B cell (primary cell): ENCODE measurements around the gene CCNG1. TPM values are rescaled to one million over a fixed set of nuclear protein-coding genes. Genes with fewer than 3 reads are reported as not detected.

ENCODE experiments used
- ATAC-seq: fragments of 200-7000 bp; cut with Tn5 transposase; one replicate; pipeline ENCODE4 v1.10.0; 2021; ENCODE audit warnings: low read depth, mild to moderate bottlenecking, moderate number of reproducible peaks, moderate library complexity
- CTCF ChIA-PET: fragments of 350-600 bp; sonication (Branson Sonifier 250); formaldehyde crosslinking; loops from one replicate; lab custom pipeline; 2021; ENCODE audit warnings: antibody characterized with exemption, inconsistent platforms; lab: Charles Lee
- POLR2A ChIA-PET: fragments of 350-600 bp; sonication (Branson Sonifier 250); formaldehyde crosslinking; loops from one replicate; lab custom pipeline; 2021; ENCODE audit warnings: antibody characterized with exemption; lab: Charles Lee
- DNase-seq: peaks from one replicate; pipeline ENCODE4 v3.0.0; 2013
- H2AFZ ChIP-seq: 2 replicates; pipeline ENCODE4 v1.6.1; 2012; ENCODE audit warnings: mild to moderate bottlenecking, low read depth, low read length; ENCODE audit not compliant: insufficient read depth, poor library complexity, severe bottlenecking
- H3K27ac ChIP-seq, 2 donors: 1 replicate in 1 of 2; 2 replicates in 1 of 2; pipeline ENCODE4 v1.5.1; 2012 to 2013; ENCODE audit warnings: low read length in 2 of 2, mild to moderate bottlenecking in 2 of 2, moderate library complexity in 1 of 2
- H3K27me3 ChIP-seq, 4 experiments: fragments of 200-600 bp in 1 of 4; sonication (generic) in 1 of 4; replicated peaks in 1 of 4; 1 replicate in 2 of 4; 2 replicates in 2 of 4; pipeline versions ENCODE4 v1.6.1 to v1.7.0; 2013 to 2016; ENCODE audit warnings: low read length in 3 of 4, mild to moderate bottlenecking in 2 of 4, mixed read lengths in 1 of 4, moderate library complexity in 1 of 4; ENCODE audit not compliant: insufficient read depth in 4 of 4, control insufficient read depth in 3 of 4; ENCODE audit errors: control extremely low read depth in 1 of 4
- H3K36me3 ChIP-seq, 2 experiments: replicated peaks in 1 of 2; 1 replicate in 1 of 2; 2 replicates in 1 of 2; pipeline versions ENCODE4 v1.6.1 to v1.7.1; 2013; ENCODE audit warnings: low read length in 1 of 2; ENCODE audit not compliant: insufficient read depth in 2 of 2, control insufficient read depth in 1 of 2; ENCODE audit errors: control extremely low read depth in 1 of 2, extremely low read depth in 1 of 2
- H3K4me1 ChIP-seq, 2 donors: fragments of 200-600 bp in 1 of 2; sonication (generic) in 1 of 2; 1 replicate in 1 of 2; 2 replicates in 1 of 2; pipeline versions ENCODE4 v1.5.1 to v1.6.1; 2013 to 2017; ENCODE audit warnings: low read length in 2 of 2; ENCODE audit not compliant: control insufficient read depth in 2 of 2, insufficient read depth in 2 of 2
- H3K4me2 ChIP-seq: replicated peaks from 2 replicates; pipeline ENCODE3; 2012; ENCODE audit warnings: mild to moderate bottlenecking, low read depth, low read length; ENCODE audit not compliant: poor library complexity, severe bottlenecking
- H3K4me3 ChIP-seq, 5 experiments: fragments of 200-600 bp in 1 of 5; sonication (generic) in 1 of 5; 1 replicate in 3 of 5; 2 replicates in 2 of 5; pipeline versions ENCODE4 v1.5.1 to v1.7.0; 2011 to 2016; ENCODE audit warnings: low read length in 4 of 5, mild to moderate bottlenecking in 4 of 5, low read depth in 2 of 5, control low read depth in 1 of 5, moderate library complexity in 1 of 5; ENCODE audit not compliant: insufficient read depth in 1 of 5; ENCODE audit errors: control extremely low read depth in 1 of 5, extremely low read depth in 1 of 5
- H3K79me2 ChIP-seq: fragments of 200-600 bp; sonication (generic); one replicate; pipeline ENCODE4 v1.6.0; 2016; ENCODE audit warnings: low read length; ENCODE audit not compliant: control insufficient read depth, insufficient read depth
- H3K9ac ChIP-seq: fragments of 200-600 bp; sonication (generic); 2 replicates; pipeline ENCODE4 v1.6.1; 2017; ENCODE audit warnings: mild to moderate bottlenecking, low read length, moderate library complexity
- H3K9me3 ChIP-seq, 3 donors: one replicate each; pipeline versions ENCODE4 v1.6.1 to v1.7.1; 2013; ENCODE audit warnings: low read length in 2 of 3; ENCODE audit not compliant: control insufficient read depth in 2 of 3, insufficient read depth in 1 of 3; ENCODE audit errors: control extremely low read depth in 1 of 3
- H4K20me1 ChIP-seq: 2 replicates; pipeline ENCODE4 v1.6.0; 2012; ENCODE audit warnings: mild to moderate bottlenecking, low read length; ENCODE audit not compliant: insufficient read depth, control insufficient read depth, poor library complexity, severe bottlenecking
- H3K27ac Mint-ChIP-seq: one replicate; pipeline ENCODE4 v1.8.0; 2021; ENCODE audit warnings: mixed read lengths
- H3K27me3 Mint-ChIP-seq: one replicate; pipeline ENCODE4 v1.8.0; 2021; ENCODE audit warnings: mixed read lengths
- H3K4me1 Mint-ChIP-seq: one replicate; pipeline ENCODE4 v1.8.0; 2021; ENCODE audit warnings: mixed read lengths
- H3K4me3 Mint-ChIP-seq: one replicate; pipeline ENCODE4 v1.8.0; 2021; ENCODE audit warnings: mixed read lengths
- H3K9me3 Mint-ChIP-seq: one replicate; pipeline ENCODE4 v1.8.0; 2022; ENCODE audit warnings: mixed read lengths; ENCODE audit not compliant: insufficient read depth
- CTCF ChIP-seq: fragments of 200-600 bp; IDR thresholded peaks from one replicate; pipeline ENCODE4 v1.8.0; 2022; ENCODE audit warnings: antibody characterized with exemption, mild to moderate bottlenecking
- EZH2 ChIP-seq: IDR thresholded peaks from 2 replicates; pipeline ENCODE4 v1.6.1; 2012; ENCODE audit warnings: borderline replicate concordance, low read depth, mild to moderate bottlenecking, moderate library complexity, low read length; ENCODE audit not compliant: insufficient read depth, poor library complexity, severe bottlenecking
- WGBS: methylation state at CpG from one replicate; pipeline ENCODE4 v1.1.5; 2013; ENCODE audit warnings: missing lambda C conversion rate; ENCODE audit not compliant: insufficient coverage; 5-methylcytosine and 5-hydroxymethylcytosine counted together
- intact Hi-C: fragments of 100-400 bp; cut with micrococcal nuclease; formaldehyde crosslinking; loops from one replicate; pipeline ENCODE4 v1.10.0; 2022
- polyA plus RNA-seq: library from polyadenylated mRNA; depleted of rRNA; stranded (reverse); fragments of >200 nt; gene quantifications from 2 replicates; pipeline ENCODE4 v1.2.3, GENCODE V29; 2012
- total RNA-seq, 2 donors: library from RNA; stranded (reverse); fragments of 120-200 nt in 1 of 2; gene quantifications; 1 replicate in 1 of 2; 2 replicates in 1 of 2; pipeline versions ENCODE4 v1.2.3 to v1.2.4, GENCODE V29; 2013 to 2022

CCNG1 gene
- total and polyA plus RNA-seq, 2 donors (not counting 1 experiment from before 2014, with no cell fraction given): 29.0 to 80.1 TPM

- Histone ChIP-seq H3K79me2 (peaks cover 30% of the 10 kb centered on the region), H3K9me3 (no peaks in the 10 kb centered on the region), H3K9ac (no peak overlapping the region), H2AFZ (no peak overlapping the region), H3K4me3 (no peak overlapping the region), H4K20me1 (no peaks in the 10 kb centered on the region), H3K27me3 (no peaks in the 10 kb centered on the region), H3K36me3 (peaks cover 2 to 25% of the 10 kb centered on the region in 2 experiments), H3K27ac (no peak overlapping the region), H3K4me2 (no peak overlapping the region), H3K4me1 (peaks cover 13 to 22% of the 10 kb centered on the region in 2 donors)
- POLR2A ChIA-PET: no interaction called here
- TF ChIP-seq EZH2: no peak
- TF ChIP-seq CTCF: no peak
- Mint-ChIP-seq H3K4me1 (peaks cover 27% of the 10 kb centered on the region), H3K27ac (no peak overlapping the region), H3K4me3 (no peak overlapping the region), H3K27me3 (no peaks in the 10 kb centered on the region), H3K9me3 (no peaks in the 10 kb centered on the region)
- ATAC-seq: no peak
- CTCF ChIA-PET: interaction anchor here (0.7 to 6.9 kb wide), 2 partner anchors 11 to 16 kb away, joined by 3 to 49 read pairs; partner anchors contain the start of gene CCNG1
- no CpG with 5 or more reads among the region's 2 CpGs for WGBS
- DNase-seq: no peak
- intact Hi-C loops: no loop called here
These were observed 18.7 kb downstream of the CCNG1 start for GRCh38 chr5:163456029-163456589.

- Mint-ChIP-seq H3K4me3 (no peak overlapping the region), H3K9me3 (no peaks in the 10 kb centered on the region), H3K4me1 (peaks cover 31% of the 10 kb centered on the region), H3K27me3 (no peaks in the 10 kb centered on the region), H3K27ac (no peak overlapping the region)
- peaks cover 2 to 21% of the 10 kb centered on the region in 2 experiments for H3K36me3 ChIP-seq
- H4K20me1 ChIP-seq: no peaks in the 10 kb centered on the region
- H3K9me3 ChIP-seq: no peaks in the 10 kb centered on the region
- H3K4me2 ChIP-seq: no peak overlapping the region
- TF ChIP-seq CTCF: no peak
- no peak for TF ChIP-seq EZH2
- peaks cover 30% of the 10 kb centered on the region for H3K79me2 ChIP-seq
- intact Hi-C loops: no loop called here
- no peak overlapping the region for H3K4me3 ChIP-seq
- 100% methylated on average over 4 of the region's 7 CpGs for WGBS
- POLR2A ChIA-PET: no interaction called here
- H2AFZ ChIP-seq: no peak overlapping the region
- CTCF ChIA-PET: interaction anchor here (0.7 to 6.9 kb wide), 3 partner anchors 12 to 17 kb away, joined by 3 to 50 read pairs (median 49); partner anchors contain the start of gene CCNG1
- no peak overlapping the region for H3K9ac ChIP-seq
- H3K27me3 ChIP-seq: no peaks in the 10 kb centered on the region
- no peak overlapping the region for H3K27ac ChIP-seq
- peaks cover 15 to 25% of the 10 kb centered on the region in 2 donors for H3K4me1 ChIP-seq
- ATAC-seq (no peak), DNase-seq (no peak)
These were observed 19.4 kb downstream of the CCNG1 start for GRCh38 chr5:163456840-163457239.
